Endothelial cell of umbilical vein (primary cell): ENCODE results near the gene PLA2G15. TPM values are rescaled to one million over a fixed set of nuclear protein-coding genes. Genes with fewer than 3 reads are reported as not detected.

Source experiments
- BruUV-seq: library from RNA; stranded (reverse); fragments of 400-500 nt; replicated peaks from 2 replicates; lab custom pipeline; 2021; lab: Mats Ljungman, UMichigan
- CTCF ChIA-PET: fragments of 300-600, 350-600 bp; sonication (Branson Sonifier 250); formaldehyde crosslinking; loops from one replicate; lab custom pipeline; 2021; ENCODE audit warnings: antibody characterized with exemption, inconsistent platforms; lab: Charles Lee
- POLR2A ChIA-PET: fragments of 300-600, 350-600 bp; sonication (Branson Sonifier 250); formaldehyde crosslinking; loops from one replicate; lab custom pipeline; 2021; ENCODE audit warnings: antibody characterized with exemption, inconsistent platforms; lab: Charles Lee
- DNase-seq: peaks from one replicate; pipeline ENCODE4 v3.0.0-alpha.2; 2011; ENCODE audit warnings: low read depth, low spot score
- FAIRE-seq: peaks from 2 replicates; lab custom pipeline; 2011; peaks lifted over from hg19 to GRCh38; lab: Jason Lieb, UNC
- H2AFZ ChIP-seq: 2 replicates; pipeline ENCODE4 v1.6.0; 2012; ENCODE audit warnings: low read depth, low read length, control low read depth, inconsistent platforms
- H3K27ac ChIP-seq: 2 replicates; pipeline ENCODE4 v1.5.1; 2011; ENCODE audit warnings: low read depth, mild to moderate bottlenecking, control low read depth, low read length, moderate library complexity; ENCODE audit not compliant: insufficient read depth
- H3K27me3 ChIP-seq, 2 experiments: 2 replicates each; pipeline versions ENCODE4 v1.6.0 to v1.6.1; 2011; ENCODE audit warnings: low read length in 2 of 2, mixed read lengths in 1 of 2; ENCODE audit not compliant: control insufficient read depth in 2 of 2, insufficient read depth in 2 of 2
- H3K36me3 ChIP-seq, 2 experiments: 2 replicates in 1 of 2; 3 replicates in 1 of 2; pipeline ENCODE4 v1.5.1; 2011; ENCODE audit warnings: low read length in 2 of 2, mild to moderate bottlenecking in 1 of 2, moderate library complexity in 1 of 2; ENCODE audit not compliant: control insufficient read depth in 2 of 2, insufficient read depth in 2 of 2; ENCODE audit errors: extremely low read depth in 1 of 2
- H3K4me1 ChIP-seq: 3 replicates; pipeline ENCODE4 v1.5.1; 2011; ENCODE audit warnings: mild to moderate bottlenecking, low read length; ENCODE audit not compliant: control insufficient read depth, insufficient read depth; ENCODE audit errors: extremely low read depth
- H3K4me2 ChIP-seq: 2 replicates; pipeline ENCODE4 v1.6.1; 2011; ENCODE audit warnings: low read length, control low read depth, mixed read lengths; ENCODE audit not compliant: insufficient read depth
- H3K4me3 ChIP-seq, 3 experiments: fragments of 200-600 bp in 1 of 3; sonication (generic), shearing (Covaris generic) in 1 of 3; replicated peaks in 1 of 3; 2 replicates each; pipeline ENCODE4 v1.5.1; 2011 to 2016; ENCODE audit warnings: control low read depth in 3 of 3, low read length in 3 of 3, mild to moderate bottlenecking in 2 of 3, inconsistent platforms in 1 of 3, low read depth in 1 of 3, moderate library complexity in 1 of 3; ENCODE audit not compliant: insufficient read depth in 1 of 3
- H3K79me2 ChIP-seq: 2 replicates; pipeline ENCODE4 v1.6.0; 2012; ENCODE audit warnings: low read length, inconsistent platforms; ENCODE audit not compliant: control insufficient read depth, insufficient read depth
- H3K9ac ChIP-seq: replicated peaks from 2 replicates; pipeline ENCODE3; 2011; ENCODE audit warnings: low read length, control low read depth; ENCODE audit not compliant: insufficient read depth; ENCODE audit errors: extremely low read depth
- H3K9me1 ChIP-seq: replicated peaks from 3 replicates; pipeline ENCODE4 v1.6.0; 2011; ENCODE audit warnings: mild to moderate bottlenecking, low read length; ENCODE audit not compliant: control insufficient read depth, insufficient read depth; ENCODE audit errors: extremely low read depth
- H3K9me3 ChIP-seq: replicated peaks from 2 replicates; pipeline ENCODE4 v1.5.1; 2012; ENCODE audit warnings: low read length, inconsistent platforms; ENCODE audit not compliant: control insufficient read depth, insufficient read depth
- H4K20me1 ChIP-seq: replicated peaks from 2 replicates; pipeline ENCODE3; 2011; ENCODE audit warnings: mild to moderate bottlenecking, low read length; ENCODE audit not compliant: control insufficient read depth, insufficient read depth; ENCODE audit errors: extremely low read depth
- EZH2 ChIP-seq: IDR thresholded peaks from 2 replicates; pipeline ENCODE4 v1.6.1; 2012; ENCODE audit warnings: borderline replicate concordance, low read depth, mild to moderate bottlenecking, moderate library complexity, low read length, inconsistent platforms; ENCODE audit not compliant: severe bottlenecking
- FOS ChIP-seq: IDR thresholded peaks from 2 replicates; pipeline ENCODE4 v1.6.1; 2011; ENCODE audit warnings: mild to moderate bottlenecking, low read length, moderate library complexity, borderline replicate concordance; ENCODE audit not compliant: insufficient read depth
- GATA2 ChIP-seq: IDR thresholded peaks from 2 replicates; pipeline ENCODE4 v1.7.0; 2011; ENCODE audit warnings: low read depth, mild to moderate bottlenecking, moderate library complexity, mixed read lengths, low read length; ENCODE audit not compliant: insufficient read length, insufficient read depth
- JUN ChIP-seq: IDR thresholded peaks from 2 replicates; pipeline ENCODE4 v1.6.1; 2011; ENCODE audit warnings: borderline replicate concordance, low read depth; ENCODE audit not compliant: insufficient read length, insufficient read depth
- MYC ChIP-seq: IDR thresholded peaks from one replicate; pipeline ENCODE4 v1.6.1; 2011; ENCODE audit warnings: mild to moderate bottlenecking, low read depth, low read length
- POLR2A ChIP-seq: IDR thresholded peaks from 2 replicates; pipeline ENCODE4 v1.6.1; 2012; ENCODE audit warnings: low read depth, mild to moderate bottlenecking, control low read depth, low read length
- POLR2AphosphoS5 ChIP-seq: IDR thresholded peaks from 2 replicates; pipeline ENCODE4 v1.6.1; 2012; ENCODE audit warnings: low read depth, mild to moderate bottlenecking, control low read depth, low read length, moderate library complexity; ENCODE audit not compliant: insufficient read depth
- dilution Hi-C: fragments of 300-500 bp; cut with MboI; formaldehyde crosslinking; loops from one replicate; pipeline ENCODE4 v1.15.0; 2019; ENCODE audit warnings: low sequenced_read_pairs; ENCODE audit not compliant: extremely low pct_ligation_motif_present
- intact Hi-C: fragments of 100-400 bp; cut with micrococcal nuclease; formaldehyde crosslinking; loops from one replicate; pipeline ENCODE4 v1.10.0; 2022
- polyA plus RNA-seq, 4 experiments: library from polyadenylated mRNA; depleted of rRNA in 3 of 4; stranded (reverse) in 3 of 4; unstranded in 1 of 4; fragments of >200 nt; gene quantifications; 2 replicates each; pipeline versions ENCODE4 v1.2.1 to v1.2.3, GENCODE V29; 2011 to 2012; ENCODE audit warnings: missing spikeins in 1 of 4
- total RNA-seq: library from RNA; stranded (reverse); gene quantifications from 2 replicates; pipeline ENCODE4 v1.2.3, GENCODE V29; 2021
- TF ChIP-seq, protein P1 (sequence below): IDR thresholded peaks from 2 replicates; pipeline ENCODE4 v1.6.1; 2011; ENCODE audit not compliant: insufficient read depth, insufficient read length
- TF ChIP-seq, protein P2 (sequence below), 2 donors: IDR thresholded peaks; 1 replicate in 1 of 2; 2 replicates in 1 of 2; pipeline ENCODE4 v1.5.1; 2011; ENCODE audit warnings: low read length in 2 of 2, mild to moderate bottlenecking in 2 of 2, moderate library complexity in 2 of 2, control low read depth in 1 of 2, inconsistent platforms in 1 of 2, low read depth in 1 of 2; ENCODE audit not compliant: insufficient read depth in 1 of 2; ENCODE audit errors: extremely low read depth in 1 of 2

Gene PLA2G15
- total and polyA plus RNA-seq, 2 donors (not counting 3 experiments of a cell fraction or from before 2014, with no cell fraction given): 24.3 to 41.8 TPM

DNA sequence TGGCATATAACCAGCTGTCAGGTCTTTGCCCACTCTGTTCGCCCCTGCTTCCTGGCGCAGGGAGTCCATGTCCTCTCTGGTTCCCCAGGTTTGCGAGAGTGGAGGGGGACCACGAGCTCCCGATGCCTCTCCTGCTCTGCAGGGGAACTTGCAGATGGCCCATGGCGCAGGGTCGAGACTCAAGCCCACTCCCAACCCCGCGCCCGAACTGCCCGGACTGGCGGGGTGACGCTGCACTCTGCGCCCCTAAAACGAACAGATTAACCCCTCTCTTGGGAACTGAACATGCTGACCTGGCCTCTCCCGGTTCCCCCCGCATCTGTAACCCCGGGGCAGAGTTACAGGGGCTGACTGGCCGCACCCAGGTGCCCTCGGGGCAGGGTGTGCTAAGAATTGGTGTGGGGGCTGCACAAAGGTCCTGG is 681 bp upstream of the PLA2G15 start:
- peak overlapping the region; percentile 71 for H3K4me2 ChIP-seq
- H3K4me3 ChIP-seq: peak overlapping the region; percentile 85 to 98 (median 90)
- ChIA-PET POLR2A (interaction anchor here (0.6 to 1.5 kb wide), 2 partner anchors 20 to 117 kb away, joined by 3 to 11 read pairs; partner anchors contain the start of gene SLC7A6), CTCF (interaction anchor here (0.9 to 2.3 kb wide), 6 partner anchors 17 to 140 kb away, joined by 3 to 11 read pairs (median 4); partner anchors contain the start of gene SLC7A6)
- H3K4me1 ChIP-seq: peaks cover 9% of the 10 kb centered on the region
- intact Hi-C loops (loop anchor here (2.0 kb wide), 1 partner anchor 20 kb away; the partner anchor contains the start of gene SLC7A6), dilution Hi-C loops (no loop called here)
- H3K79me2 ChIP-seq: no peaks in the 10 kb centered on the region
- DNase-seq (no peak), FAIRE-seq (no peak)
- TF ChIP-seq JUN (no peak), GATA2 (no peak), FOS (no peak), MYC (no peak), POLR2AphosphoS5 (no peak), EZH2 (no peak), POLR2A (no peak)
- TF ChIP-seq, protein P1, sequence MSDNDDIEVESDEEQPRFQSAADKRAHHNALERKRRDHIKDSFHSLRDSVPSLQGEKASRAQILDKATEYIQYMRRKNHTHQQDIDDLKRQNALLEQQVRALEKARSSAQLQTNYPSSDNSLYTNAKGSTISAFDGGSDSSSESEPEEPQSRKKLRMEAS: no peak
- TF ChIP-seq, protein P2, sequence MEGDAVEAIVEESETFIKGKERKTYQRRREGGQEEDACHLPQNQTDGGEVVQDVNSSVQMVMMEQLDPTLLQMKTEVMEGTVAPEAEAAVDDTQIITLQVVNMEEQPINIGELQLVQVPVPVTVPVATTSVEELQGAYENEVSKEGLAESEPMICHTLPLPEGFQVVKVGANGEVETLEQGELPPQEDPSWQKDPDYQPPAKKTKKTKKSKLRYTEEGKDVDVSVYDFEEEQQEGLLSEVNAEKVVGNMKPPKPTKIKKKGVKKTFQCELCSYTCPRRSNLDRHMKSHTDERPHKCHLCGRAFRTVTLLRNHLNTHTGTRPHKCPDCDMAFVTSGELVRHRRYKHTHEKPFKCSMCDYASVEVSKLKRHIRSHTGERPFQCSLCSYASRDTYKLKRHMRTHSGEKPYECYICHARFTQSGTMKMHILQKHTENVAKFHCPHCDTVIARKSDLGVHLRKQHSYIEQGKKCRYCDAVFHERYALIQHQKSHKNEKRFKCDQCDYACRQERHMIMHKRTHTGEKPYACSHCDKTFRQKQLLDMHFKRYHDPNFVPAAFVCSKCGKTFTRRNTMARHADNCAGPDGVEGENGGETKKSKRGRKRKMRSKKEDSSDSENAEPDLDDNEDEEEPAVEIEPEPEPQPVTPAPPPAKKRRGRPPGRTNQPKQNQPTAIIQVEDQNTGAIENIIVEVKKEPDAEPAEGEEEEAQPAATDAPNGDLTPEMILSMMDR (IDR thresholded peaks at IDR 0.05; ENCODE audit: extremely low read depth in 1 of 2, insufficient read depth in 1 of 2, low read depth in 1 of 2, low read length in 2 of 2): no peak
- no peaks in the 10 kb centered on the region for H3K36me3 ChIP-seq
- H4K20me1 ChIP-seq: no peaks in the 10 kb centered on the region
- peak overlapping the region; percentile 97 for H2AFZ ChIP-seq
- H3K27me3 ChIP-seq: no peaks in the 10 kb centered on the region
- no peaks in the 10 kb centered on the region for H3K9me3 ChIP-seq
- no peak overlapping the region for H3K27ac ChIP-seq
- BruUV-seq: no TSS peak
- H3K9ac ChIP-seq: peak overlapping the region; percentile 65
- H3K9me1 ChIP-seq: no peaks in the 10 kb centered on the region
